ENCODE data around the gene PHTF2. TPM values are rescaled to one million over a fixed set of nuclear protein-coding genes. Genes with fewer than 3 reads are reported as not detected.

The PHTF2 gene
- total and polyA plus RNA-seq, 2 donors (not counting 3 experiments of a cell fraction or from before 2014, with no cell fraction given), result 13.3 to 21.4 TPM

DNA sequence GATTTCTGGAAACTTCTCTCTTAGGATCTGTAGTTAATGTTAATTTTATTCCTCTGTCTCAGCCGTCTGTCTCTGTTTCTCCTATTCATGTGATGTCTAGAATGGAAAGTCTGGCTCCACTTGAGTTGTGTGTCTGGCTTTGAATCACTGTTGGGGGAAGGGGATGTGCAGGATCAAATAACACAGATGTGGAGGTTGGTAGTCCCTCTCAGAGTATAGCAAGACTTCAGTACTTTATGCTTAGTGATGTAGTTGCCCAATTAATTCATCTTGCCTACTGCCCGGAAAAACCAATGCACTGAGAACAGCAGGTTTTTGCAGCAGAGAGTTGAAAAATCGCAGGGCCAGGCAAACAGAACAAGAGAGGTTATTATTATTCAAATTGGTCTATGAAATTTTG, 79.2 kb downstream of the PHTF2 start:
- dilution Hi-C loops (cut with MboI; ENCODE audit: extremely low pct_ligation_motif_present, low sequenced_read_pairs), result no loop called here
- Histone ChIP-seq H3K9me3 (replicated peaks; ENCODE audit: control insufficient read depth, insufficient read depth, low read length) (no peaks in the 10 kb centered on the region), H3K27ac (ENCODE audit: insufficient read depth, low read depth, low read length) (no peak overlapping the region), H3K4me2 (ENCODE audit: insufficient read depth, low read length) (no peak overlapping the region), H3K9ac (replicated peaks; ENCODE audit: extremely low read depth, insufficient read depth, low read length) (no peak overlapping the region), H3K27me3 (ENCODE audit: control insufficient read depth in 2 of 2, insufficient read depth in 2 of 2, low read length in 2 of 2) (no peaks in the 10 kb centered on the region), H4K20me1 (replicated peaks; ENCODE audit: control insufficient read depth, extremely low read depth, insufficient read depth, low read length) (no peaks in the 10 kb centered on the region), H3K79me2 (ENCODE audit: control insufficient read depth, insufficient read depth, low read length) (no peaks in the 10 kb centered on the region), H3K4me1 (ENCODE audit: control insufficient read depth, extremely low read depth, insufficient read depth, low read length) (no peaks in the 10 kb centered on the region), H2AFZ (ENCODE audit: low read depth, low read length) (no peak overlapping the region), H3K36me3 (ENCODE audit: control insufficient read depth in 2 of 2, extremely low read depth in 1 of 2, insufficient read depth in 2 of 2, low read length in 2 of 2) (no peaks in the 10 kb centered on the region), H3K4me3 (replicated peaks in 1 of 3; ENCODE audit: insufficient read depth in 1 of 3, low read depth in 1 of 3, low read length in 3 of 3) (no peak overlapping the region), H3K9me1 (replicated peaks; ENCODE audit: control insufficient read depth, extremely low read depth, insufficient read depth, low read length) (no peaks in the 10 kb centered on the region)
- TF ChIP-seq JUN (IDR thresholded peaks at IDR 0.05; ENCODE audit: borderline replicate concordance, insufficient read depth, insufficient read length, low read depth), result no peak
- TF ChIP-seq FOS (IDR thresholded peaks at IDR 0.05; ENCODE audit: borderline replicate concordance, insufficient read depth, low read length), result no peak
- TF ChIP-seq, protein P1, sequence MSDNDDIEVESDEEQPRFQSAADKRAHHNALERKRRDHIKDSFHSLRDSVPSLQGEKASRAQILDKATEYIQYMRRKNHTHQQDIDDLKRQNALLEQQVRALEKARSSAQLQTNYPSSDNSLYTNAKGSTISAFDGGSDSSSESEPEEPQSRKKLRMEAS (IDR thresholded peaks at IDR 0.05; ENCODE audit: insufficient read depth, insufficient read length), result no peak
- TF ChIP-seq, protein P2, sequence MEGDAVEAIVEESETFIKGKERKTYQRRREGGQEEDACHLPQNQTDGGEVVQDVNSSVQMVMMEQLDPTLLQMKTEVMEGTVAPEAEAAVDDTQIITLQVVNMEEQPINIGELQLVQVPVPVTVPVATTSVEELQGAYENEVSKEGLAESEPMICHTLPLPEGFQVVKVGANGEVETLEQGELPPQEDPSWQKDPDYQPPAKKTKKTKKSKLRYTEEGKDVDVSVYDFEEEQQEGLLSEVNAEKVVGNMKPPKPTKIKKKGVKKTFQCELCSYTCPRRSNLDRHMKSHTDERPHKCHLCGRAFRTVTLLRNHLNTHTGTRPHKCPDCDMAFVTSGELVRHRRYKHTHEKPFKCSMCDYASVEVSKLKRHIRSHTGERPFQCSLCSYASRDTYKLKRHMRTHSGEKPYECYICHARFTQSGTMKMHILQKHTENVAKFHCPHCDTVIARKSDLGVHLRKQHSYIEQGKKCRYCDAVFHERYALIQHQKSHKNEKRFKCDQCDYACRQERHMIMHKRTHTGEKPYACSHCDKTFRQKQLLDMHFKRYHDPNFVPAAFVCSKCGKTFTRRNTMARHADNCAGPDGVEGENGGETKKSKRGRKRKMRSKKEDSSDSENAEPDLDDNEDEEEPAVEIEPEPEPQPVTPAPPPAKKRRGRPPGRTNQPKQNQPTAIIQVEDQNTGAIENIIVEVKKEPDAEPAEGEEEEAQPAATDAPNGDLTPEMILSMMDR (IDR thresholded peaks at IDR 0.05; ENCODE audit: extremely low read depth in 1 of 2, insufficient read depth in 1 of 2, low read depth in 1 of 2, low read length in 2 of 2), result no peak
- TF ChIP-seq MYC (IDR thresholded peaks at IDR 0.05; ENCODE audit: low read depth, low read length), result no peak
- no peak for TF ChIP-seq EZH2 (IDR thresholded peaks at IDR 0.05; ENCODE audit: borderline replicate concordance, low read depth, low read length, severe bottlenecking)
- TF ChIP-seq POLR2AphosphoS5 (IDR thresholded peaks at IDR 0.05; ENCODE audit: insufficient read depth, low read depth, low read length), result no peak
- no peak for TF ChIP-seq GATA2 (IDR thresholded peaks at IDR 0.05; ENCODE audit: insufficient read depth, insufficient read length, low read depth, low read length)
- no peak for TF ChIP-seq POLR2A (IDR thresholded peaks at IDR 0.05; ENCODE audit: low read depth, low read length)
- DNase-seq (ENCODE audit: low read depth, low spot score) (no peak), FAIRE-seq (no peak)
- CTCF ChIA-PET, result no interaction called here
- POLR2A ChIA-PET, result no interaction called here
- no TSS peak for BruUV-seq (replicated peaks)
- intact Hi-C loops (cut with micrococcal nuclease), result no loop called here
